ENCODE measurements around the gene WNK4.

DNA sequence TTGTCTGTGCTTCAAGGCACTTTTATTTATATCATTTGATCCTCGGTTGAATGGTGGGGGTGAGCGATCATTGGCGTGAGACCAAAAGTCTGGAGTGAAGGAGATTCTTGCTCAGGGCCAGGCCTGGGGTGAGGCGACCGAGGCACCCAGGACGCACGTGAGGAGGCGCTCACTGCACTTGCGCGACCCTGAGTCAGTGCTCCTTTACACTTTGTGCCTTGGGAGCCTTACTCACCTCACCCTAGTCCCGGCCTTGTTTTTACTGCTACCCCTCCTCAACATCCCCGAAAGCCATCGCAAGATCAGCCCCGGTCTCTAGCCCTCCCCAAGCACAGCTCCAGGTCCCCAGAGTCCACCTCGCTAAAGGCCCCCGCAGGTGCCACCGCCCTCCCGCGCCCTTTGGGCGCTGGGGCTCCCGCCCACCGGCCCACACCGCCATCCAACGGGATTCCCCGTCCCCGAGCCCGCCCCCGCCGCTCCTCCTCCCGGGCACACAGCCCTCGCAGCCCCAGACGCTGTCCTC, 36.1 kb upstream of the WNK4 start:
- TF ChIP-seq CTCF (IDR thresholded peaks at IDR 0.05) (peak in 1 of 6 experiments; percentile 1), POLR2A (IDR thresholded peaks at IDR 0.05) (no peak)

Measured in thyroid gland (tissue), 4 donors.